Choroid plexus epithelial cell (primary cell): ENCODE results near the gene GLIS2.

Experiments used
- DNase-seq: peaks from one replicate; pipeline ENCODE4 v3.0.0-alpha.2; 2010; ENCODE audit warnings: low read depth
- H3K4me3 ChIP-seq: 2 replicates; pipeline ENCODE4 v1.5.1; 2011; ENCODE audit warnings: low read depth, mild to moderate bottlenecking, control low read depth, low read length, moderate library complexity
- CTCF ChIP-seq: conservative IDR thresholded peaks from 2 replicates; pipeline ENCODE4 v1.5.1; 2011; ENCODE audit warnings: low read depth, mild to moderate bottlenecking, control low read depth, inconsistent platforms, low read length, moderate library complexity

GLIS2 gene

GRCh38 chr16:4273858-4274311 lies 42.0 kb upstream of the GLIS2 start:
- peak; percentile 51 for TF ChIP-seq CTCF
- peak; percentile 31 for DNase-seq
- peak overlapping the region; percentile 95 for H3K4me3 ChIP-seq

GRCh38 chr16:4275861-4276260 lies 40.0 kb upstream of the GLIS2 start:
- no peak for TF ChIP-seq CTCF
- H3K4me3 ChIP-seq, result no peak overlapping the region
- no peak for DNase-seq

- DNase-seq, result no peak
- no peak overlapping the region for H3K4me3 ChIP-seq
- TF ChIP-seq CTCF, result no peak
Observed at GRCh38 chr16:4277987-4278513, 37.8 kb upstream of the GLIS2 start.

- no peak for TF ChIP-seq CTCF
- H3K4me3 ChIP-seq, result no peak overlapping the region
- no peak for DNase-seq
Observed at GRCh38 chr16:4280625-4281024, 35.2 kb upstream of the GLIS2 start.

- DNase-seq, result no peak
- H3K4me3 ChIP-seq, result no peak overlapping the region
- no peak for TF ChIP-seq CTCF
Observed at GRCh38 chr16:4283441-4283840, 32.4 kb upstream of the GLIS2 start.

GRCh38 chr16:4283939-4284338 lies 31.9 kb upstream of the GLIS2 start:
- peak; percentile 48 for DNase-seq
- TF ChIP-seq CTCF, result no peak
- H3K4me3 ChIP-seq, result no peak overlapping the region

GRCh38 chr16:4285167-4285566 lies 30.7 kb upstream of the GLIS2 start:
- DNase-seq, result no peak
- no peak for TF ChIP-seq CTCF
- no peak overlapping the region for H3K4me3 ChIP-seq
